GM19043 (cell line): ENCODE data around the gene PTPDC1.

Experiments used
- ATAC-seq: cut with Tn5 transposase; IDR thresholded peaks from one replicate; pipeline ENCODE4 v1.9.1; 2021; ENCODE audit warnings: low read depth; ENCODE audit not compliant: unreplicated experiment

PTPDC1 gene

DNA sequence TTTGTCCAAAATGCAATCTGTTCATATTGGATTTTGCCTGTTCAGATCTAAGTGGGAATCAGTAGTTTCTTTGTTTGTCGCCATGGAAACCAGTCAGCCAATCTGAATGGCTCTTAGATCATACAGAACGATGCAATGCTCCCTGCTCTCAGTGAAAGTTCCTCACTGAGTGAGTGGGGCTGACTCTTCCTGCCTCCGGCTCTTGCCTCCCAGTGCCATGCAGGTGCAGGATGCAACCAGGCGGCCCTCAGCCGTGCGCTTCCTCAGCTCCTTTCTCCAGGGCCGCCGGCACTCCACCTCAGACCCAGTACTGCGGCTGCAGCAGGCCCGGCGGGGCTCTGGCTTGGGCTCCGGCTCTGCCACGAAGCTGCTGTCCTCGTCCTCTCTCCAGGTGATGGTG is at the start of gene PTPDC1:
Gene PTPDC1 (plus strand): TSS at position 151 of the 400 bp plus-strand sequence. CDS start 67 bp downstream, at position 218.
- no peak for ATAC-seq

- ATAC-seq, result no peak
Measured at GRCh38 chr9:94034511-94034910, 49.8 kb upstream of the PTPDC1 start.

- no peak for ATAC-seq
Measured at GRCh38 chr9:94039786-94040185, 44.5 kb upstream of the PTPDC1 start.

DNA sequence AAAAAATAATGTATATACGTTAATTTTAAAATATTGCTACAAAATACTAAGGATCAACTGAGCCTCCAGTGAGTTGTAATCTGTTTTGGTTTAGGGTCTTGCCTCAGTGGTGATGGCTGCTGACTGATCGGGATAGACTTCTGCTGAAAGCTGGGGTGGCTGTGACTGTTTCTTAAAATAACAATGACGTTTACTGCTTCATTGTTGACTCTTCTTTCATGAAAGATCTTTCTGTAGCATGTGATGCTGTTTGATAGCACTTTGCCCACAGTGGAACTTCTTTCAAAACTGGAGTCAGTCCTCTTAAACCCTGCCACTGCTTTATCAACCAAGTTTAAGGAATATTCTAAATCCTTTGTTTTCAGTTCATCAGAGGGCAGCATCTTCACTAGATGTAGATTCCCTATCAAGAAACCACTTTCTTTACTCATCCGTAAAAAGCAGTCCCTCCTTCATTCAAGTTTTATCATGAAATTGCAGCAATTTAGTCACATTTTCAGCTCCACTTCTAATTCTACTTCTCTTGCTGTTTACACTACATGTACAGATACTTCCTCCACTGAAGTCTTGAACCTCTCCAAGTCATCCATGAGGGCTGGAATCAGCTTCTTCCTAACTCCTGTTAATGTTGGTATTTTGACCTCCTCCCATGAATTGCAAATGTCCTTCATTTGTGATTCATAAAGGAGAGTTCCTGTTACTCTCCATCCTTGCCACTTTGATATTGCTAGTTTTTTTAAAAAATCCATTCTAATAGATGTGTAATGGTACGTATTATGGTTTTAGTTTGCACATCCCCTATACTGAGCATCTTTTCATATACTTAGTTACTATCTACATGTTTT is 41.5 kb upstream of the PTPDC1 start:
- ATAC-seq, result no peak

DNA sequence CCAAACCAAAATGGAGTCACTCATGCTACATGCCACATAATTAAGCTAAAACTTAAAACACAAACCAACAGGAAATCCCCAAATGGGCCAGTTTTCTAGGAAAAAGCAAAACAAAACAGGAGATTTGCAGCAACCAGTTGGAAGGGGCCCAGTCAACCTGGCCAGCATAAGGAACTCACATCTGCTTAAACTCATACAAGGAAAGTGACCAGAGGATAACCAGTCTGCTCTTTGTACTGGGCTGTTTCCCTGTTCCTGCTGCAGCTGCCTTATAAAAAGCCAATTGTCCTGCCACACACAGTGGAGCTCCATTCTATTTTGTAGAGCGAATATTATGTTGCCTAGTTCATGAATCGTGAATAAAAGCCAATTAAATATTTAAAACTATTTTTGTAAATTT is 29.5 kb upstream of the PTPDC1 start:
- no peak for ATAC-seq

GRCh38 chr9:94056442-94056974 is 27.8 kb upstream of the PTPDC1 start:
- ATAC-seq, result no peak

GRCh38 chr9:94057918-94058317 is 26.3 kb upstream of the PTPDC1 start:
- no peak for ATAC-seq

- no peak for ATAC-seq
Measured at GRCh38 chr9:94061864-94062263, 22.4 kb upstream of the PTPDC1 start.

DNA sequence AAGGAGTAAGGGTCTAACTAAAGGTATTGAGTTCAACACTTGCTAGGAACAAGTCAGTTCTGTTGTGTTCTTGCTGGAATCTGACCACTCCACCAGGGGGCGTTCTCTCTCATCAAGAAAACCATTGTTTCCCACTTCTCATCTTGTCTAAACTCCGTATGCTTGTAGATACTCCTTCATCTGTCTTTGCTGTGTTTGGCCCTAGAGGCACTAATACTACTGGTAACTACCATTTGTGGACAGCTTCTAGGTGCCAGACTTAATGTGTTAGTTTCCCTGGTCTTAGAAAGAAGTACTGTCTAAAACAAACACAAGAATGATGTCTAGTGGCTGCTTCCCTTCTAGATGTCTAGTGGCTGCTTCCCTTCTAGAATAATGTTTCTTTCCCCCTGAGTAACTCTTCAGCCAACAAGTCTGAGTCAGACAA is 18.7 kb upstream of the PTPDC1 start:
- no peak for ATAC-seq

GRCh38 chr9:94068257-94068656 is 16.0 kb upstream of the PTPDC1 start:
- no peak for ATAC-seq

DNA sequence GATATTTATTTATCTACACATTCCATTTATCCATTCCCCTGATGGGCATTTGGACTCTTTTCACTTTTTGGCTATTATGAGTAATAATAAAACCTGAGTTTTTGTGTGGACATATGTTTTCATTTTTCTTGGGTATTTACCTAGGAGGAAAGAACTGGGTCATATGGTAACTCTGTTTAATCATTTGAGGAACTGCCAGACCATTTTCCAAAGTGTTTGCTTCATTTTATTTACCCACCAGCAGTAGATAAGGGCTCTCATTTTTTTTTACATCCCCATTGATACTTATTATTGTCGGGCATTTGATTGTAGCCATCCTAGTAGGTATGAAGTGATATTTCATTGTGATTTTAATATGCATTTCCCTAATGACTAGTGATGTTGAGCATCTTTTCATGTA is 7.7 kb upstream of the PTPDC1 start:
- ATAC-seq, result no peak

GRCh38 chr9:94078086-94078485 is 6.2 kb upstream of the PTPDC1 start:
- no peak for ATAC-seq

GRCh38 chr9:94079236-94079635 is 5.0 kb upstream of the PTPDC1 start:
- ATAC-seq, result no peak

DNA sequence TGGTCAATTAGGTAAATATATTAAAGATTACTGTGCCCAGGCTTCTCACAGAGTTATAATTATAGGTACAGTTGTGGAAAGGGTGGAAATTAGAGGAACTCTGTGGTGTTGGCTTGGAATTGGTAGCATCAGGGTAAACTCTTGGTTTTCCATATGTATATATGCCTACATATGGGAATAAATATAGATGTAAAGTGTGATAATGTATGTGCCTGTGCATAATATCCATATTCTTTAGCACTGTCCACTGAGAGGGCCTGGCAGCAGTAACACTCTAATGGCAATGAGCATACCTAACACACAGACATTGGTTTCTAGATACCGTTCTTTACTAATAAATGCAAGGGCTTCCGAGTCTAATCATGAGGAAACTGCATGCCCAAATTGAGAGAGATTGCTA is 4.0 kb upstream of the PTPDC1 start:
- no peak for ATAC-seq

DNA sequence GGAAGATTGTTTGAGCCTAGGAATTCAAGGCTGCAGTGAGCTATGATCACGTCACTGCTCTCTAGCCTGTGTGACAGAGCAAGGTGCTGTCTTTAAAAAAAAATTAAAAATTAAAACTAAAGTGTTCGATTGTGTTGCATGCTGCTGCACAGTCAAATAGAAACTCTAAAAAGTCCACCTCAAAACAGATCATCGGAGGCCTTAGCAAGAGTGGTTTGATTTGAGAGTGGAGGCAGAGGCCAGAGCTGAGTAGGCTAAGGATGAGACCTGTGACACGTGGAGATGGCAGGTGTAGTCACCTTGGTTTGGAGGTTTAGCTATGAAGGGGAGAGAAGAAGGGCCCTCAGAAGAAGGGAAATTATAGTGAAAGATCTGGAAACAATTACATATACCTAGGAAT is 2.8 kb upstream of the PTPDC1 start:
- no peak for ATAC-seq

GRCh38 chr9:94081864-94082463 is 2.3 kb upstream of the PTPDC1 start:
- ATAC-seq, result no peak

GRCh38 chr9:94082553-94082952 is 1.7 kb upstream of the PTPDC1 start:
- no peak for ATAC-seq

GRCh38 chr9:94082956-94083355 is 1.3 kb upstream of the PTPDC1 start:
- no peak for ATAC-seq

DNA sequence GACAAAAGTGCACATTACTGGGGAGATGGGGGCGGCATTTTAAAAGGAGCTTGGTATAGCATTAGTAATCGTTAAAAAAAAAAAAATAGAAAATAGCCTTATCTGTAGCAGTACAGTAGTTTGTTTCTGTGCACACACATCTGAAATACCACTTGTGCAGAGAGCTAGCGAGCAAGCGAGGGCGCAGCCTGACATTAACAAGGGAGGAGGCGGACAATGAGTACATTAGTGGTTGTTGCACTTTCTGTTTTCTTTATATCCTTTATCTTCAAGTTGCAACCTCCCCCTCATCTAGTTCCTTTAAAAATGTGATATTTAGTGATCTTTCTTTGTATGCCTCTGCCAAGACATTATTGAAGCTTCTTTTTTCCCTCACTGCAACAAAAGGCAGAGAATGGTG is 880 bp upstream of the PTPDC1 start:
- no peak for ATAC-seq

GRCh38 chr9:94085062-94085639 is 887 bp downstream of the PTPDC1 start:
- ATAC-seq, result no peak

- ATAC-seq, result no peak
Measured at GRCh38 chr9:94086486-94087345, 2.5 kb downstream of the PTPDC1 start.
